SK-N-SH (cell line): ENCODE results near the gene MTCL1. TPM values are rescaled to one million over a fixed set of nuclear protein-coding genes. Genes with fewer than 3 reads are reported as not detected.

Experiments used
- CTCF ChIA-PET: fragments of 300-600, 350-600 bp; formaldehyde crosslinking; extraction: SDS; loops from one replicate; lab custom pipeline; 2021; lab: Yijun Ruan, JAX
- POLR2A ChIA-PET: fragments of 350-600 bp; sonication (Branson Sonifier 250); formaldehyde crosslinking; extraction: SDS; loops from one replicate; lab custom pipeline; 2020; ENCODE audit warnings: antibody characterized with exemption, inconsistent platforms; lab: Yijun Ruan, JAX
- DNase-seq: peaks from one replicate; pipeline ENCODE4 v3.0.0; 2012
- H2AFZ ChIP-seq: fragments of 200-600 bp; sonication (generic); 2 replicates; pipeline ENCODE4 v1.8.1; 2016; ENCODE audit warnings: antibody characterized with exemption, mild to moderate bottlenecking, low read depth
- H3F3A ChIP-seq: fragments of 200-600 bp; sonication (generic); replicated peaks from 2 replicates; pipeline ENCODE3; 2016; ENCODE audit warnings: antibody characterized with exemption, mild to moderate bottlenecking; ENCODE audit not compliant: insufficient read depth
- H3K27ac ChIP-seq, 2 experiments: fragments of 200-500 bp in 1 of 2; fragments of 200-600 bp in 1 of 2; sonication (Bioruptor generic) in 1 of 2; sonication (generic), shearing (Covaris generic) in 1 of 2; 2 replicates each; pipeline versions ENCODE4 v1.5.1 to v1.6.1; 2014 to 2016; ENCODE audit warnings: low read depth in 2 of 2, inconsistent platforms in 1 of 2, low read length in 1 of 2, mild to moderate bottlenecking in 1 of 2, mixed read lengths in 1 of 2
- H3K27me3 ChIP-seq: fragments of 200-600 bp; sonication (generic), shearing (Covaris generic); 2 replicates; pipeline ENCODE4 v1.6.1; 2016; ENCODE audit warnings: mixed run types; ENCODE audit not compliant: insufficient read depth
- H3K36me3 ChIP-seq, 2 experiments: fragments of 200-500 bp in 1 of 2; fragments of 200-600 bp in 1 of 2; sonication (Bioruptor generic) in 1 of 2; sonication (generic) in 1 of 2; replicated peaks in 1 of 2; 2 replicates each; pipeline versions ENCODE3 to v1.5.1; 2014 to 2016; ENCODE audit warnings: low read length in 1 of 2, mild to moderate bottlenecking in 1 of 2; ENCODE audit not compliant: insufficient read depth in 2 of 2, control insufficient read depth in 1 of 2
- H3K4me1 ChIP-seq, 2 experiments: fragments of 200-500 bp in 1 of 2; fragments of 200-600 bp in 1 of 2; sonication (Bioruptor generic) in 1 of 2; sonication (generic), shearing (Covaris generic) in 1 of 2; 2 replicates each; pipeline versions ENCODE4 v1.5.1 to v1.6.1; 2014 to 2016; ENCODE audit warnings: low read depth in 1 of 2, low read length in 1 of 2, mixed run types in 1 of 2; ENCODE audit not compliant: insufficient read depth in 2 of 2, control insufficient read depth in 1 of 2
- H3K4me2 ChIP-seq: fragments of 200-600 bp; sonication (generic), shearing (Covaris generic); 2 replicates; pipeline ENCODE4 v1.6.1; 2017; ENCODE audit warnings: mixed run types
- H3K4me3 ChIP-seq, 2 experiments: fragments of 200-500 bp in 1 of 2; fragments of 200-600 bp in 1 of 2; sonication (Bioruptor generic) in 1 of 2; sonication (generic), shearing (Covaris generic) in 1 of 2; 2 replicates each; pipeline versions ENCODE4 v1.5.1 to v1.8.1; 2014 to 2016; ENCODE audit warnings: low read depth in 2 of 2, inconsistent platforms in 1 of 2, low read length in 1 of 2, mild to moderate bottlenecking in 1 of 2, mixed read lengths in 1 of 2, moderate library complexity in 1 of 2
- H3K79me2 ChIP-seq: fragments of 200-600 bp; sonication (generic); 2 replicates; pipeline ENCODE4 v1.8.1; 2017; ENCODE audit warnings: mild to moderate bottlenecking; ENCODE audit not compliant: insufficient read depth
- H3K9ac ChIP-seq: fragments of 200-600 bp; sonication (generic); 2 replicates; pipeline ENCODE4 v1.6.1; 2017; ENCODE audit warnings: mixed run types
- H3K9me2 ChIP-seq: fragments of 200-600 bp; sonication (generic); 2 replicates; pipeline ENCODE4 v1.6.1; 2017; ENCODE audit warnings: mixed run types
- H3K9me3 ChIP-seq: fragments of 200-600 bp; sonication (generic); 2 replicates; pipeline ENCODE4 v1.6.1; 2017; ENCODE audit warnings: mixed run types, mild to moderate bottlenecking, moderate library complexity
- H4K20me1 ChIP-seq: fragments of 200-600 bp; sonication (generic); 2 replicates; pipeline ENCODE4 v1.6.1; 2017; ENCODE audit warnings: mild to moderate bottlenecking, mixed run types; ENCODE audit not compliant: insufficient read depth
- CHD2 ChIP-seq: fragments of 150-350 bp; IDR thresholded peaks from 2 replicates; pipeline ENCODE4 v1.6.1; 2018; ENCODE audit warnings: low read length; ENCODE audit not compliant: partially characterized antibody
- FOXM1 ChIP-seq: IDR thresholded peaks from 2 replicates; pipeline ENCODE4 v1.4.0; 2012; ENCODE audit warnings: low read depth, mild to moderate bottlenecking
- GABPA ChIP-seq: IDR thresholded peaks from 2 replicates; pipeline ENCODE4 v1.4.0; 2012; ENCODE audit warnings: low read depth, mild to moderate bottlenecking
- GATA2 ChIP-seq: sonication (generic); formaldehyde crosslinking; IDR thresholded peaks from 2 replicates; pipeline ENCODE4 v1.5.0; 2020; ENCODE audit warnings: mild to moderate bottlenecking, missing genetic modification reagents
- MAX ChIP-seq: IDR thresholded peaks from 2 replicates; pipeline ENCODE4 v1.4.0; 2012; ENCODE audit warnings: low read depth
- NFIC ChIP-seq: IDR thresholded peaks from 2 replicates; pipeline ENCODE4 v1.4.0; 2012; ENCODE audit warnings: borderline replicate concordance
- NRF1 ChIP-seq: IDR thresholded peaks from 2 replicates; pipeline ENCODE4 v1.6.1; 2012; ENCODE audit warnings: low read depth, mild to moderate bottlenecking, low read length
- POLR2AphosphoS5 ChIP-seq: IDR thresholded peaks from 2 replicates; pipeline ENCODE4 v1.6.1; 2012; ENCODE audit warnings: low read depth, low read length
- RFX5 ChIP-seq: IDR thresholded peaks from 2 replicates; pipeline ENCODE4 v1.6.1; 2012; ENCODE audit warnings: mild to moderate bottlenecking, improper control_type of control experiment, low read length
- RXRA ChIP-seq: IDR thresholded peaks from 2 replicates; pipeline ENCODE4 v1.4.0; 2012; ENCODE audit warnings: low read depth, mild to moderate bottlenecking, borderline replicate concordance
- SIN3A ChIP-seq: IDR thresholded peaks from 2 replicates; pipeline ENCODE4 v1.6.1; 2012; ENCODE audit warnings: low read depth, mild to moderate bottlenecking, low read length, moderate library complexity, borderline replicate concordance
- TEAD4 ChIP-seq: IDR thresholded peaks from 2 replicates; pipeline ENCODE4 v1.4.0; 2012; ENCODE audit warnings: mild to moderate bottlenecking, borderline replicate concordance; ENCODE audit not compliant: insufficient read depth
- USF2 ChIP-seq: fragments of 150-350 bp; IDR thresholded peaks from 2 replicates; pipeline ENCODE4 v1.6.1; 2017; ENCODE audit warnings: antibody characterized with exemption, low read length, low read depth, borderline replicate concordance
- WGBS: methylation state at CpG from one replicate; pipeline ENCODE4 v1.1.6; 2017; ENCODE audit warnings: low lambda C conversion rate; 5-methylcytosine and 5-hydroxymethylcytosine counted together
- polyA plus RNA-seq, 3 experiments: library from polyadenylated mRNA; depleted of rRNA; stranded (reverse); fragments of >200 nt; gene quantifications; 2 replicates each; pipeline ENCODE4 v1.2.3, GENCODE V29; 2012
- TF ChIP-seq, protein P1 (sequence below): fragments of 150-350 bp; IDR thresholded peaks from 2 replicates; pipeline ENCODE4 v1.6.1; 2016; ENCODE audit warnings: mild to moderate bottlenecking, low read depth, low read length
- TF ChIP-seq, protein P2 (sequence below): IDR thresholded peaks from 2 replicates; pipeline ENCODE4; 2012

Gene MTCL1
- polyA plus RNA-seq, 1 of the 3 experiments (the other 2 are of a cell fraction): 33.5 TPM

- ChIA-PET POLR2A (no interaction called here), CTCF (interaction anchor here (1.5 to 11.7 kb wide), 3 partner anchors 28 to 325 kb away, joined by 3 to 266 read pairs (median 11); no protein-coding TSS in a partner anchor)
- Histone ChIP-seq H3K4me3 (no peak overlapping the region), H3K4me2 (no peak overlapping the region), H3K27me3 (no peaks in the 10 kb centered on the region), H3K4me1 (peaks cover 15 to 19% of the 10 kb centered on the region in 2 experiments; a peak in 2 of 4 replicates), H2AFZ (peak overlapping the region; percentile 53; the same call in 1 of the 2 replicates), H4K20me1 (no peaks in the 10 kb centered on the region), H3K27ac (no peak overlapping the region), H3K9ac (no peak overlapping the region), H3K9me3 (no peaks in the 10 kb centered on the region), H3K36me3 (no peaks in the 10 kb centered on the region), H3K9me2 (no peaks in the 10 kb centered on the region), H3K79me2 (no peaks in the 10 kb centered on the region), H3F3A (peaks cover 5% of the 10 kb centered on the region)
- TF ChIP-seq TEAD4: no peak
- no peak for TF ChIP-seq GATA2 (CRISPR knock-in tag)
- TF ChIP-seq FOXM1: no peak
- no peak for TF ChIP-seq GABPA
- no peak for TF ChIP-seq RFX5
- TF ChIP-seq, protein P1, sequence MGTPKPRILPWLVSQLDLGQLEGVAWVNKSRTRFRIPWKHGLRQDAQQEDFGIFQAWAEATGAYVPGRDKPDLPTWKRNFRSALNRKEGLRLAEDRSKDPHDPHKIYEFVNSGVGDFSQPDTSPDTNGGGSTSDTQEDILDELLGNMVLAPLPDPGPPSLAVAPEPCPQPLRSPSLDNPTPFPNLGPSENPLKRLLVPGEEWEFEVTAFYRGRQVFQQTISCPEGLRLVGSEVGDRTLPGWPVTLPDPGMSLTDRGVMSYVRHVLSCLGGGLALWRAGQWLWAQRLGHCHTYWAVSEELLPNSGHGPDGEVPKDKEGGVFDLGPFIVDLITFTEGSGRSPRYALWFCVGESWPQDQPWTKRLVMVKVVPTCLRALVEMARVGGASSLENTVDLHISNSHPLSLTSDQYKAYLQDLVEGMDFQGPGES: no peak
- no peak for TF ChIP-seq MAX
- TF ChIP-seq, protein P2, sequence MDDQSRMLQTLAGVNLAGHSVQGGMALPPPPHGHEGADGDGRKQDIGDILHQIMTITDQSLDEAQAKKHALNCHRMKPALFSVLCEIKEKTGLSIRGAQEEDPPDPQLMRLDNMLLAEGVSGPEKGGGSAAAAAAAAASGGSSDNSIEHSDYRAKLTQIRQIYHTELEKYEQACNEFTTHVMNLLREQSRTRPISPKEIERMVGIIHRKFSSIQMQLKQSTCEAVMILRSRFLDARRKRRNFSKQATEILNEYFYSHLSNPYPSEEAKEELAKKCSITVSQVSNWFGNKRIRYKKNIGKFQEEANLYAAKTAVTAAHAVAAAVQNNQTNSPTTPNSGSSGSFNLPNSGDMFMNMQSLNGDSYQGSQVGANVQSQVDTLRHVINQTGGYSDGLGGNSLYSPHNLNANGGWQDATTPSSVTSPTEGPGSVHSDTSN: no peak
- no peak for TF ChIP-seq RXRA
- no peak for TF ChIP-seq SIN3A
- no peak for TF ChIP-seq USF2
- no peak for TF ChIP-seq NFIC
- TF ChIP-seq POLR2AphosphoS5: no peak
- TF ChIP-seq NRF1: no peak
- no peak for TF ChIP-seq CHD2
- DNase-seq: peak; percentile 60
- WGBS: 77% methylated on average over 18 of the region's 18 CpGs
Observed at GRCh38 chr18:8661754-8662559, 43.4 kb upstream of the MTCL1 start.
